Activated naive CD4-positive, alpha-beta T cell treated with anti-CD3 and anti-CD28 coated beads, Interleukin-2, amount 50 U/mL, for 72 hours (primary cell): Measurements from ENCODE around the gene GRIN3B. TPM values are rescaled to one million over a fixed set of nuclear protein-coding genes. Genes with fewer than 3 reads are reported as not detected.

Experiments
- ATAC-seq, 2 donors: fragments of 150-1000 bp; cut with Tn5 transposase; 2 replicates each; pipeline ENCODE4 v1.10.0; 2021; ENCODE audit warnings: mild to moderate bottlenecking in 2 of 2, moderate library complexity in 2 of 2
- DNase-seq, 2 donors: peaks; one replicate each; pipeline ENCODE4 v3.0.0; 2021 to 2022; ENCODE audit warnings: low spot score in 2 of 2
- H3K27ac Mint-ChIP-seq, 2 donors: one replicate each; pipeline ENCODE4 v1.8.0; 2022; ENCODE audit warnings: mild to moderate bottlenecking in 2 of 2, mixed read lengths in 2 of 2
- H3K36me3 Mint-ChIP-seq, 2 donors: one replicate each; pipeline ENCODE4 v1.8.0; 2022; ENCODE audit warnings: mixed read lengths in 2 of 2
- H3K9me3 Mint-ChIP-seq, 2 donors: one replicate each; pipeline ENCODE4 v1.8.0; 2022; ENCODE audit warnings: mixed read lengths in 2 of 2
- total RNA-seq, 2 donors: library from RNA; stranded (reverse); gene quantifications; one replicate each; pipeline ENCODE4 v1.2.3, GENCODE V29; 2022

Gene GRIN3B
- total RNA-seq, 2 donors from 2014 or later: 0.07 to 0.19 TPM

GRCh38 chr19:1009041-1009980, 9.1 kb downstream of the GRIN3B start:
- H3K27ac Mint-ChIP-seq: no peak overlapping the region
- no peaks in the 10 kb centered on the region for H3K36me3 Mint-ChIP-seq
- no peak for ATAC-seq
- H3K9me3 Mint-ChIP-seq: no peaks in the 10 kb centered on the region
- DNase-seq: no peak

DNA sequence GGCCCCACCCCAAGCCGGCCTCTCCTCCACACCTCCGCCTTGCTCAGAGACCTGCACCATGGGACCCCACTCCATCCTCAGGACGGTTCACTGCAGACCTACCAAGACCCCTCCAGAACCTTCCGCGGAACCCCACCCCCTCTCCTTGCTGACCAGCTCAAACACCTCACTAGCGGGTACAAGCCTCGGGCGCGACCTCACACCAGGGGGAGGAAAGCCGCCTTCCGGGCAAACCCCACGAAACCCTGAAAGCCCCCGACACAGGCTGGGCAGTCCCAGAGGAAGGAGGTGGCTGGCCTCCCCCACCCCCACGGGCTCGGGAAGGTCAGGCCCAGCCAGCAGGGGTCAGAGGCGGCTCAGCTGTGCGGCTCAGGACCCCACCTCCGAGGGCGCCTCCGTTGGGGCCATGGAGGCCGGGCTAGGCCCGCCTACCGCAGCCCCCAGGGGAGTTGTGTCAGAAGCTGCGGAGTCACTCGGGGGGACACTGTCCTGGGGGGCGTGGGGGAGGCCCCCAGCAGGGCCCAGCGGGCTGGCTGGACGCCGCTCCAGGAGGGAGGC, 9.8 kb downstream of the GRIN3B start:
- DNase-seq (no peak), ATAC-seq (no peak)
- no peaks in the 10 kb centered on the region for H3K36me3 Mint-ChIP-seq
- no peaks in the 10 kb centered on the region for H3K9me3 Mint-ChIP-seq
- H3K27ac Mint-ChIP-seq: no peak overlapping the region

DNA sequence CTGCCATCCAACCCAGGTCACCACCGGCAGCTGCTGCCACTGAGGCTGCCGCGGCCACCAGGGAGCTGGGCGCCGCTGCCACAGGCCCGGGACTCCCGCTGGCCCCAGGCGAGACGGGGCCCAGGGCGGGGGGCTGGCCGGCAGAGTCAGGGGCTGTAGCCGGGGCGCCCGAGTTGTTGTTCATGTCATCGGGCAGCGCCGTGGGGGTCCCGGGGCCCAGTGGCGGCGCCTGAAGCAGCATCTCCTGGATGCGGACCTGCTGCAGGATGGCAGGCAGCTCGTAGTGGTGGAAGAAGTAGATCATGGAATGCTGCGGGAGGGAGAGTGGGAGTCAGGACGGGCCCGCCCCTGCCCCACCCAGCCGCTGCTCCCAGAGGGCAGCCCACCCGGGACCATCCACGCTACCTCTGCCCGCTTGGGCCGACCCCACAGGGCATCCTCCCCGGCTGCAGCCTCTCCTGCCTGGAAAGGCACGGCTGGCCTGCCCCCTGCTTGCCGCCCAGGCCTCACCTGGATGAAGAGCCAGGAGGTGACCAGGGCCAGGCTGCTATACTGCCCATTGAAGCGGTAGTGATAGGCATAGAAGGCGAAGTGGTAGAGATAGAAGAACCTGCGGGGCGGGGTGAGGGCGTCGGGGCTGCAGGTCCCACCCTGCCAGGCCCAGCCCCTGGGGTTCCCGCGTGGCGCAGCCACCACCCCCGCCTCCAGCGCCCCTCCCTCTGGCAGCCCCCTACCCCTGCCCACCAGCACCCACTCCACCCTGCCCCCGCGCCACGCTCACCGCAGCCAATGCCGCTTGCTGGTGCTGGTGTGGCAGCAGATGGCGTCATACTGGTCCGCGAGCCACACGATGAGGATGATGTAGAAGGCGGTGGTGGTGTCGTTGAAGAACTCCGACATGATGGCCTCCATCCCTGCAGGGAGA, 10.6 kb downstream of the GRIN3B start:
- Mint-ChIP-seq H3K9me3 (no peaks in the 10 kb centered on the region), H3K36me3 (no peaks in the 10 kb centered on the region), H3K27ac (no peak overlapping the region)
- ATAC-seq (no peak), DNase-seq (no peak)

GRCh38 chr19:1011831-1012333, 11.7 kb downstream of the GRIN3B start:
- DNase-seq: no peak
- Mint-ChIP-seq H3K36me3 (no peaks in the 10 kb centered on the region), H3K27ac (no peak overlapping the region), H3K9me3 (no peaks in the 10 kb centered on the region)
- no peak for ATAC-seq

DNA sequence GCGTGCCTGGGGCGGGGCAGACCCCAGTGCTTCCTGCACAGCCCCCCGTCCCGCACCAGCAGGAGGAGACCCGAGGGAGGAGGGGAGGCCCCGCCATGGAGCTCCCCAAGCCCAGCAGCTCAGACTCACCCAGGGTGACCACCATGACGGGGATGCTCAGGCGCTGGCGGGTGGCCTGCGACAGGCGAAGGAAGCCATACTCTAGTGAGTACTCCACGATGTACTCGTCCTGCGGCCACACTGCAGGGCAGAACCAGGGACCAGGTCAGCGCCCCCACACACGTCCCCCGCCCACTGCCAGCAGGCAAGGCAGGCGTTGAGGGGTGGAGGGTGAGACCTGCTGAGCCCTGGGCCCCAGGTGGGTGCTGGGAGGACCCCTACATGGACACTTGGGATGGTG, 12.1 kb downstream of the GRIN3B start:
- Mint-ChIP-seq H3K27ac (no peak overlapping the region), H3K9me3 (no peaks in the 10 kb centered on the region), H3K36me3 (no peaks in the 10 kb centered on the region)
- DNase-seq: no peak
- no peak for ATAC-seq

DNA sequence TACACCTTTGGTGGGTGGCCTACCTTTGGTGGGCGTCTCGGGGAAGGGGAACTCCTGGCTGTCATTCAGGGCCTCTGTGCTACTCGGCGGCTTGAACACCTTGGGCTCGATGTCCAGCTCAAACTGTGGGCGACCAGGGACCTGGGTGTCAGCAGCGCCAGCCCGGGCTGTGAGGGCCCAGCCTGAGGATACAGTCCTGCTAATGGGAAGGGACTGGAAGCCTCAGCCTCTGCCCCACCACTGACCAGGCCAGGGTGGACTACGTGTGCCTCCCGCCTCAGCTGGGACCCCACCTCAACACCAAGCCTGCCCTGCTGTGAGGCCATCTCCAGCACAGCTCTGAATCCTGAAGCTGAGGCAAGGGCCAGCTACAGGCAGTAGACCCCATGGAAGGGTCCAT, 13.0 kb downstream of the GRIN3B start:
- ATAC-seq (no peak), DNase-seq (no peak)
- Mint-ChIP-seq H3K9me3 (no peaks in the 10 kb centered on the region), H3K36me3 (no peaks in the 10 kb centered on the region), H3K27ac (no peak overlapping the region)

- DNase-seq (no peak), ATAC-seq (no peak)
- Mint-ChIP-seq H3K36me3 (no peaks in the 10 kb centered on the region), H3K27ac (no peak overlapping the region), H3K9me3 (no peaks in the 10 kb centered on the region)
Observed at GRCh38 chr19:1014161-1015060, 14.2 kb downstream of the GRIN3B start.

DNA sequence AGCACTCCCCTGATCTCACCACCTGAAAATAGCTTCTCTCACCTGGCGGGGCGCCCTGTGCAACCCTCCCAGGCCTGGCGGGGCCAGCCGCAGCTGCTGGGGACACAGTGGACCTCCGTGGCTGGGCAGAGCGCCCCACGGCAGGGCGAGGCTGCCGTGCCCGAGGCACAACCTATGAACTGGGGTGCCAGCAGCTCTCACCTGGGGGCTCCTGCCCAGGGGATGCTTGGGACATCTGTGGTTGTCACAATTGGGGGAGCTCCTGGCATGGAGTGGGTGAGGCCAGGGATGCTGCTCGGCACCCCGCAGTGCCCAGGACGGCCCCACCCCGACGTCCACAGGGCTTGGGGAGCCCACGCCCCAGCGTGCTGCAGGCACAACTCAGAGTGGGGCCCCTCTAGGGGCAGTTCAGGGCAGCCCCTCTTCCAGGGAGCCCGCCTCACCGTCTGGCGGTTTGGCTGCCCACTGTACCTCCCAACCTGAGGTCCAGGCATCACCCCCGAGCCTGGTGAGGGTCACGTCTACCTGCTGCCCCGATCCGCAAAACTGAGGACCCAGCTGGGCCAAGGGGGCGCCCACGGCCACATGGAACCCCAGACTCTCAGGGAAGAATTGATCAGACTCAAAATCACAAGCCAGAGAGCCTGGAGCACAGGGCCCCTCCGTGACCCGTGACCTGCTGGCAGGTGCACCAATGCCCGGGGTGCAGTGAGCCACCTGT, 15.0 kb downstream of the GRIN3B start:
- no peak for DNase-seq
- ATAC-seq: no peak
- H3K36me3 Mint-ChIP-seq: peaks cover 3 to 5% of the 10 kb centered on the region in 2 donors
- no peaks in the 10 kb centered on the region for H3K9me3 Mint-ChIP-seq
- no peak overlapping the region for H3K27ac Mint-ChIP-seq

- DNase-seq (no peak), ATAC-seq (no peak)
- H3K27ac Mint-ChIP-seq: peak overlapping the region; percentile 81 to 100
- H3K36me3 Mint-ChIP-seq: peaks cover 5 to 7% of the 10 kb centered on the region in 2 donors
- H3K9me3 Mint-ChIP-seq: no peaks in the 10 kb centered on the region
Observed at GRCh38 chr19:1015782-1016646, 15.8 kb downstream of the GRIN3B start.

GRCh38 chr19:1016647-1017114, 16.5 kb downstream of the GRIN3B start:
- Mint-ChIP-seq H3K36me3 (peaks cover 5 to 7% of the 10 kb centered on the region in 2 donors), H3K9me3 (no peaks in the 10 kb centered on the region), H3K27ac (peak overlapping the region; percentile 81 to 100)
- ATAC-seq (no peak), DNase-seq (no peak)

GRCh38 chr19:1017115-1017905, 17.1 kb downstream of the GRIN3B start:
- DNase-seq (no peak), ATAC-seq (no peak)
- no peaks in the 10 kb centered on the region for H3K9me3 Mint-ChIP-seq
- H3K27ac Mint-ChIP-seq: peak overlapping the region; percentile 81 to 100
- peaks cover 5 to 7% of the 10 kb centered on the region in 2 donors for H3K36me3 Mint-ChIP-seq

GRCh38 chr19:1017906-1018305, 17.7 kb downstream of the GRIN3B start:
- Mint-ChIP-seq H3K9me3 (no peaks in the 10 kb centered on the region), H3K36me3 (peaks cover 5 to 7% of the 10 kb centered on the region in 2 donors), H3K27ac (peak overlapping the region; percentile 81 to 100)
- DNase-seq: no peak
- no peak for ATAC-seq

- no peaks in the 10 kb centered on the region for H3K9me3 Mint-ChIP-seq
- H3K36me3 Mint-ChIP-seq: peaks cover 5 to 7% of the 10 kb centered on the region in 2 donors
- no peak for DNase-seq
- no peak for ATAC-seq
- H3K27ac Mint-ChIP-seq: peak overlapping the region in 1 of 2 donors; percentile 100
Observed at GRCh38 chr19:1018393-1018792, 18.2 kb downstream of the GRIN3B start.
